Parathyroid adenoma (tissue), 2 donors: ENCODE data around the gene PCED1B.

ENCODE experiments used
- H2AFZ ChIP-seq: fragments of 300-600 bp; sonication (generic); one replicate; pipeline ENCODE4 v1.7.0; 2017; ENCODE audit warnings: antibody characterized with exemption, mild to moderate bottlenecking
- H3K27ac ChIP-seq: fragments of 300-600 bp; sonication (generic); one replicate; pipeline ENCODE4 v1.7.0; 2017
- H3K27me3 ChIP-seq: fragments of 300-600 bp; sonication (generic); one replicate; pipeline ENCODE4 v1.7.0; 2017; ENCODE audit warnings: low read length; ENCODE audit not compliant: control insufficient read depth, insufficient read depth
- H3K36me3 ChIP-seq: fragments of 300-600 bp; sonication (generic); one replicate; pipeline ENCODE4 v1.7.0; 2017; ENCODE audit warnings: low read length; ENCODE audit not compliant: control insufficient read depth, insufficient read depth
- H3K4me1 ChIP-seq: fragments of 300-600 bp; sonication (generic); one replicate; pipeline ENCODE4 v1.7.0; 2017; ENCODE audit warnings: control low read depth
- H3K4me2 ChIP-seq: fragments of 300-600 bp; sonication (generic); one replicate; pipeline ENCODE4 v1.7.0; 2017; ENCODE audit warnings: low read length
- H3K4me3 ChIP-seq: fragments of 300-600 bp; sonication (generic); one replicate; pipeline ENCODE4 v1.7.0; 2017; ENCODE audit warnings: low read depth, low read length
- H3K79me2 ChIP-seq: fragments of 300-600 bp; sonication (generic); one replicate; pipeline ENCODE4 v1.7.0; 2017; ENCODE audit warnings: control low read depth
- H3K9ac ChIP-seq: fragments of 300-600 bp; sonication (generic); one replicate; pipeline ENCODE4 v1.7.0; 2017; ENCODE audit warnings: mild to moderate bottlenecking
- H3K9me3 ChIP-seq: fragments of 300-600 bp; sonication (generic); one replicate; pipeline ENCODE4 v1.7.0; 2017; ENCODE audit warnings: low read length; ENCODE audit not compliant: control insufficient read depth
- TF ChIP-seq, protein P1 (sequence below): fragments of 300-600 bp; sonication (generic); IDR thresholded peaks from one replicate; pipeline ENCODE4 v1.7.0; 2017; ENCODE audit warnings: antibody characterized with exemption, mild to moderate bottlenecking
- donor health status: primary hyperparathyroidism.

The PCED1B gene

DNA sequence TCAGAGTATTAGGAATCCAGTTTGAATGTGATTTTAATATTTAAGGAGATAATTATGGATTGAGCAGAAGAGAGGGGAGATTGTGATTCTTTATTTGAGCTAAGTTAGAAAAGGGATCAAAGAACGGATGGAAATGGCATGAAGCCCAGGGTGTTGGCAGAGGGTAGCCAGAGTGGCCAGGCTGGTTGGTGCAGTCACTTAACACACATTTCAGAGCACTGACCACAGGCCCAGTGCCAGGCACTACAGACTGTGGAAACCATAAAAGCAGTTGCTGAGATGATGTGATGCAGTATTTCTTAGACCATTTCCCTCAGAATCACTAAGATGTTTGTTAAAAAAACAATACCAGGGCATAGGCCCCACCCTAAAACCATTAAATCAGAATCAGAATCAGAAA is 168.0 kb downstream of the PCED1B start:
- H2AFZ ChIP-seq = no peak overlapping the region
- H3K4me1 ChIP-seq = no peaks in the 10 kb centered on the region
- no peaks in the 10 kb centered on the region for H3K36me3 ChIP-seq
- H3K79me2 ChIP-seq = no peaks in the 10 kb centered on the region
- H3K4me3 ChIP-seq = no peak overlapping the region
- TF ChIP-seq, protein P1, sequence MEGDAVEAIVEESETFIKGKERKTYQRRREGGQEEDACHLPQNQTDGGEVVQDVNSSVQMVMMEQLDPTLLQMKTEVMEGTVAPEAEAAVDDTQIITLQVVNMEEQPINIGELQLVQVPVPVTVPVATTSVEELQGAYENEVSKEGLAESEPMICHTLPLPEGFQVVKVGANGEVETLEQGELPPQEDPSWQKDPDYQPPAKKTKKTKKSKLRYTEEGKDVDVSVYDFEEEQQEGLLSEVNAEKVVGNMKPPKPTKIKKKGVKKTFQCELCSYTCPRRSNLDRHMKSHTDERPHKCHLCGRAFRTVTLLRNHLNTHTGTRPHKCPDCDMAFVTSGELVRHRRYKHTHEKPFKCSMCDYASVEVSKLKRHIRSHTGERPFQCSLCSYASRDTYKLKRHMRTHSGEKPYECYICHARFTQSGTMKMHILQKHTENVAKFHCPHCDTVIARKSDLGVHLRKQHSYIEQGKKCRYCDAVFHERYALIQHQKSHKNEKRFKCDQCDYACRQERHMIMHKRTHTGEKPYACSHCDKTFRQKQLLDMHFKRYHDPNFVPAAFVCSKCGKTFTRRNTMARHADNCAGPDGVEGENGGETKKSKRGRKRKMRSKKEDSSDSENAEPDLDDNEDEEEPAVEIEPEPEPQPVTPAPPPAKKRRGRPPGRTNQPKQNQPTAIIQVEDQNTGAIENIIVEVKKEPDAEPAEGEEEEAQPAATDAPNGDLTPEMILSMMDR = no peak
- H3K4me2 ChIP-seq = no peak overlapping the region
- no peak overlapping the region for H3K27ac ChIP-seq
- H3K27me3 ChIP-seq = no peaks in the 10 kb centered on the region
- H3K9ac ChIP-seq = no peak overlapping the region
- H3K9me3 ChIP-seq = no peaks in the 10 kb centered on the region

DNA sequence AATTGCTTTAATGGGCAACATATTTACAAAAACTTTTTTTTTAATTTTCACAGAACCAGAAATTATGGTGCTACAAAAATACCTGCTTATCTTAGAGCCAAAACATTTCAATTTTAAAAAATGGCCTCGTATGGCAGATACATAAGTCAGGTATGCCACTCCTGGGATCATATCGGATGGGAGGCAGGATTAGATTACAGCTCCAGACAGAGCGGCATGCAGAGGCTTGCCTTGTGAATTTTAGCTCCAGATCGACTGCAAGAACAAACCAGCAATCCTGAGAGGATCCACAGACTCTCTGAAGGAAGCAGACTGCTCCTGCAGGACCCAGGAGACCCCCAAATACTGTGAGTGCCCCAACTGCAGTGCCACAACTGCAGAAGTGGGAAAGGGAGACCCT is 169.7 kb downstream of the PCED1B start:
- TF ChIP-seq, protein P1 = no peak
- Histone ChIP-seq H3K36me3 (no peaks in the 10 kb centered on the region), H3K27ac (no peak overlapping the region), H3K27me3 (no peaks in the 10 kb centered on the region), H3K4me1 (no peaks in the 10 kb centered on the region), H3K9me3 (no peaks in the 10 kb centered on the region), H3K4me2 (no peak overlapping the region), H3K4me3 (no peak overlapping the region), H2AFZ (no peak overlapping the region), H3K9ac (no peak overlapping the region), H3K79me2 (no peaks in the 10 kb centered on the region)

DNA sequence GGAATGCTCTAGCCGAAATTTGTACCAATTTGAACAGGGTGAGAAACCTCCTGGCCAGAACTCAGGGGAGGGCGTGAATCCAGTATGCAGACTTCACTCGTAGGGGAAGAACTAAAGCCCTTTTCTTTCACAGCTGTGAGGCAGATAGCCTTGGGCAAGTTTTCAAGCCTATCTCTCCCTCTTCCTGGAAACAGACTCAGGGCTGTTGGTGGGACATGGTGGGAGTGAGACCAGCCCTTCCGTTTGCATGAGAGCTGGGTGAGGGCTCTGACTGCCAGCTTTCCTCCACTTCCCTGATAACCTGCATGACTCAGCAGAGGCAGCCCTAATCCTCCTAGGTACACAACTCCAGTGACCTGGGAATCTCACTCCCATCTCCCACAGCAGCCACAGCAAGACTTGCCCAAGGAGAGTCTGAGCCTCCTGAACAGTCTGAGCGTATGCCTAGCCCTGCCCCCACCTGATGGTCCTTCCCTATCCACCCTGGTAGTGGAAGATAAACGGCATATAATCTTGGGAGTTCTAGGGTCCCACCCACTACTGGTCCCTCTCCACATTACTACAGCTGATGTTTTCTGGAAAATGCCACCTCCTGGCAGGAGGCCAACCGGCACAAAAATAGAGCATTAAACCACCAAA is 170.4 kb downstream of the PCED1B start:
- H3K4me3 ChIP-seq = no peak overlapping the region
- no peak overlapping the region for H3K4me2 ChIP-seq
- H2AFZ ChIP-seq = no peak overlapping the region
- H3K27ac ChIP-seq = no peak overlapping the region
- no peaks in the 10 kb centered on the region for H3K79me2 ChIP-seq
- H3K36me3 ChIP-seq = no peaks in the 10 kb centered on the region
- H3K9me3 ChIP-seq = no peaks in the 10 kb centered on the region
- TF ChIP-seq, protein P1 = no peak
- H3K27me3 ChIP-seq = no peaks in the 10 kb centered on the region
- no peaks in the 10 kb centered on the region for H3K4me1 ChIP-seq
- no peak overlapping the region for H3K9ac ChIP-seq

DNA sequence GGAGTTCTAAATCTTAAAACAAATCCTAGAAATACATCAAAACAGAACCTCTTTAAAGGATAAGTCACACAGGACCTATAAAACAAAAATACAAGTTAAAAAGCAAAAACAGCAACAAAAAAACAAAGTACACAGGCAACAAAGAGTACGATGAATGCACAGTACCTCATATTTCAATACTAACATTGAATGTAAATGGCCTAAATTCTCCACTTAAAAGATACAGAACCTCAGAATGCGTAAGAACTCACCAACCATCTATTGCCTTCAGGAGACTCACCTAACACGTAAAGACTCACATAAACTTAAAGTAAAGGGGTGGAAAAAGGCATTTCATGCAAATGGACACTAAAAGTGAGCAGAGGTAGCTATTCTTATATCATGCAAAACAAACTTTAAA is 172.5 kb downstream of the PCED1B start:
- Histone ChIP-seq H3K9ac (no peak overlapping the region), H3K4me1 (no peaks in the 10 kb centered on the region), H3K27ac (no peak overlapping the region), H3K4me2 (no peak overlapping the region), H3K79me2 (no peaks in the 10 kb centered on the region), H2AFZ (no peak overlapping the region), H3K27me3 (no peaks in the 10 kb centered on the region), H3K9me3 (no peaks in the 10 kb centered on the region), H3K36me3 (no peaks in the 10 kb centered on the region), H3K4me3 (no peak overlapping the region)
- TF ChIP-seq, protein P1 = no peak

DNA sequence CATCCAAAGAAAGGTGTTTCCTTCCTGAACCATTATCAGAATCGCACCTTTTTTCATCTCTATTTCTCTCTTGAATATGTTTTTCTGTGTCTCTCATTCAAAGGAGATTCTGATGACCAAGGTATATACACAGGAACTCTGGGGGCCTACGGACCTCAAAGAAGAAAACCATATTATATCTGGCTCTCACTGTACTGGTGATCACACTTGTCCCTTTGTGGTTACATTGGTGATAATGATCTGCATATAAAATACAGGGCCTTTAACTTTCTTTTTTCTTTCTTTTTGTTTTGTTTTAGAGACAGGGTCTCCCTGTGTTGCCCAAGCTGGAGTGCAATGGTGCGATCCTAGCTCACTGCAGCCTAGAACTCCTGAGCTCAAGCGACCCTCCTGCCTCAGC is 185.5 kb downstream of the PCED1B start:
- H3K79me2 ChIP-seq = no peaks in the 10 kb centered on the region
- no peaks in the 10 kb centered on the region for H3K27me3 ChIP-seq
- H3K4me3 ChIP-seq = no peak overlapping the region
- no peak overlapping the region for H2AFZ ChIP-seq
- TF ChIP-seq, protein P1 = no peak
- H3K36me3 ChIP-seq = no peaks in the 10 kb centered on the region
- no peak overlapping the region for H3K27ac ChIP-seq
- no peak overlapping the region for H3K9ac ChIP-seq
- no peaks in the 10 kb centered on the region for H3K9me3 ChIP-seq
- no peak overlapping the region for H3K4me2 ChIP-seq
- H3K4me1 ChIP-seq = no peaks in the 10 kb centered on the region
